SK-N-DZ (cell line): ENCODE data around the gene UBL7.
"Not testable (repeated sequence)": the region's sequence is repeated elsewhere in the genome, so short reads cannot be mapped to it uniquely, and the experiment has no call there.

Experiments
- DNase-seq: peaks from one replicate; pipeline ENCODE4 v3.0.0-alpha.2; 2015; ENCODE audit warnings: low spot score

Gene UBL7

GRCh38 chr15:74463634-74464033, 2.7 kb upstream of the UBL7 start:
- DNase-seq = no peak

GRCh38 chr15:74461847-74462511, 1.0 kb upstream of the UBL7 start:
- no peak for DNase-seq

- DNase-seq = no peak
Measured at GRCh38 chr15:74460298-74460697, 662 bp downstream of the UBL7 start.

- not testable (repeated sequence) for DNase-seq
Measured at GRCh38 chr15:74459798-74460197, 1.2 kb downstream of the UBL7 start.

- DNase-seq = no peak
Measured at GRCh38 chr15:74458473-74458872, 2.5 kb downstream of the UBL7 start.

DNA sequence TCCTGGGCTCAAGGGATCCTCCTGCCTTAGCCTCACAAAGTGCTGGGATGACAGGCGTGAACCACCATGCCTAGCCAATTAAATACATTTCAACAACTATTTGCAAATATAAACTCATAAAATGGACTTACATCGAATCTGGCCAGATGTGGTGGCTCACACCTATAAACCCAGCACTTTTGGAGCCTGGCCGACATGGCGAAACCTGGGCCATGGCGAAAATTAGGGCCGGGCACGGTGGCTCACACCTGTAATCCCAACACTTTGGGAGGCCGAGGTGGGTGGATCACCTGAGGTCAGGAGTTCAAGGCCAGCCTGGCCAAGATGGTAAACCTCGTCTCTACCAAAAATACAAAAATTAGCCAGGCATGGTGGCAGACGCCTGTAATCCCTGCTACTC, 3.9 kb downstream of the UBL7 start:
- not testable (repeated sequence) for DNase-seq

DNA sequence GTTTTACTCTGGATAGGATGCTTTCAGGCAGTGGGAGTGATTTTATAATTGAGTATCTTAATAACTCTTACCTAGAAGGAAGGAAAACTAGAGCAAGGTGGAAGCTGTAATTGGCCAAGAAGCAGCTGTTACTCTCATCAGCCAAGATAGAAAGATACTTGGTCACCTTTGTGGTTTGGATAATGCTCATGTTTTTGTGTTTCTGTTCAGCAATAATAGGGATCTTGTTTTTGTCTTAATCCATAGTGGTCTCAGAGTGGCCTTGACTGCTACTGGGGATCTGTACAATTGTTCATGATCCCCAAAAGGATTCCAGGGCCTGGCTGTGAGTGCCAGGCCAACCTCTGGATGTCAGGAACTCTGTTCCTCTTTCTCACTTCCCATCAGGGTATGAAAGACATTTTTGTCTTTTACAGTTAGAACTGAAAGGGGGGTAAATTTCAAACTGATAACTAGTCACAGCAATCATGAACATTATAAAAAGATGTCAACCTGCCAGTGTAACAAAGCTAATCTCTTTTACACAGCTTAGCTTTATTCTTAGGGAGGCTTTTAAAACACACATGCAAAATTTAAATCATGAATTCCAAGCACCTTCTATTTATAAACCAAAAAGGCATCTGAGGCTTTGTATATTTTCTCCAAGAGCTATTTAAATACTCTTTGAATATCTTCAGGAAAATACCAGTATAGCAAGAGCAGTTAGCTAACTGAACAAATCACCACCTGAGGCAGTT, 6.0 kb downstream of the UBL7 start:
- no peak for DNase-seq

- DNase-seq = no peak
Measured at GRCh38 chr15:74453925-74454763, 6.8 kb downstream of the UBL7 start.

DNA sequence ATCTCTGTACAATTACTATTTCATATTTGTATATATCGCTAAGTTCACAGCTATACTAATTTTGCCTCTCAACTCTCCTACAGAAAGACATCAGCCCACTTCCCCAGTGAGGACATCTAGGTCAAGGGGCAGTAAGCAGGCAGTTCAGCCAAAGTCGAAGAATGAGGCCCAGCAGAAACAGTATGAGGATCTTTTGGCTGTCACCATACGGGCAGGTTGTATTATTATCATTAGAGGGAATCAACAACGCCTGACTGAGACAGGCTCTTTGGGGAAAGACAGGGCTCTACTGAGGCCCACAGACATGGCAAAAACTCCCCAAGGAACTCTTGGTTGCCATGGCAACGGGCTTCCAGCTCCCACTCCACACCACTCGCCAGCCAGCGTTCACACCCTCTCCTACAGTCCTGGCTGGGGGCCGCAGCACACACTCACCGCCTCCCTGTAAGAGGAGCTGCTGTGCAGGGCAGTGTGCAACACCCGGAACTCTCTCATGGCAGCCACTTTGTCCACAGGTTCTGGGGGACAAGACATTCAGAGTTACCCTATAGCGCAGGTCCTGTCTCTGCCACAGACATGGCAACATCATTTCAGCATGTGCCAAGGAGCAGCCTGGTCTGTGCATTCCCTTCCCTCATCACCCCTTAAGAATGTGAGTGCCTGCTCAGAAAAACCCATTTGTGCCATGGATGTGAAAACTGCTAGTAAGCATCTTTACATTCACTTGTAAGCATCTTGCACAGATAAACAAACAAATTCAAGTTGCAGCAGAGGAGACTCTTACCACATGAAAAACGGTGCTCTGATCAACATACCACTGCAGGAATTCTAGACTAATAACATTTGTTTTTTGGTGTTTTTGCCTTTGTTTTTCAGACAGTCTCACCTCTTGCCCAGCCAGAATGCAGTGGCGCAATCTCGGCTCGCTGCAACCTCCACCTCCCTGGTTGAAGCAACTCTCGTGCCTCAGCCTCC, 8.8 kb downstream of the UBL7 start:
- no peak for DNase-seq

DNA sequence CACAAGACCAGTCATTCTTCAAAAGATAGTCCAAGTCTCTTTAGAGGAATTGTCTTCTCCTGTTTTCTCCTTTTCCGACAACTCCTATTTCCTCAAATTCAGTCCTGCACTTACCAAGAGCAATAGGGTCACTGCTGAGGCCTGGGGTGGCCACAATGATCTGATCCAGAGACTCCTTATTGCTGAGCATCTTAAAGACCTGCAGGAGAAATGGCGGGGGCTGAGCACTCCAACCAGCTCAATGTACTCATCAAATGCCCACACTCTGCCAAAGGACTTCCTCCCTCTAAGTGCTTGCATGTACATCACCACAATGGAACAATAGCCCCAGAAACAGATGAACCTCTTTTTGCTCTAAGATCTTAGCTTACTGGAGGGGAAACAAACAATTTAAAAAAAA, 9.6 kb downstream of the UBL7 start:
- no peak for DNase-seq

- no peak for DNase-seq
Measured at GRCh38 chr15:74449643-74450205, 11.2 kb downstream of the UBL7 start.

GRCh38 chr15:74449095-74449494, 11.9 kb downstream of the UBL7 start:
- DNase-seq = no peak

DNA sequence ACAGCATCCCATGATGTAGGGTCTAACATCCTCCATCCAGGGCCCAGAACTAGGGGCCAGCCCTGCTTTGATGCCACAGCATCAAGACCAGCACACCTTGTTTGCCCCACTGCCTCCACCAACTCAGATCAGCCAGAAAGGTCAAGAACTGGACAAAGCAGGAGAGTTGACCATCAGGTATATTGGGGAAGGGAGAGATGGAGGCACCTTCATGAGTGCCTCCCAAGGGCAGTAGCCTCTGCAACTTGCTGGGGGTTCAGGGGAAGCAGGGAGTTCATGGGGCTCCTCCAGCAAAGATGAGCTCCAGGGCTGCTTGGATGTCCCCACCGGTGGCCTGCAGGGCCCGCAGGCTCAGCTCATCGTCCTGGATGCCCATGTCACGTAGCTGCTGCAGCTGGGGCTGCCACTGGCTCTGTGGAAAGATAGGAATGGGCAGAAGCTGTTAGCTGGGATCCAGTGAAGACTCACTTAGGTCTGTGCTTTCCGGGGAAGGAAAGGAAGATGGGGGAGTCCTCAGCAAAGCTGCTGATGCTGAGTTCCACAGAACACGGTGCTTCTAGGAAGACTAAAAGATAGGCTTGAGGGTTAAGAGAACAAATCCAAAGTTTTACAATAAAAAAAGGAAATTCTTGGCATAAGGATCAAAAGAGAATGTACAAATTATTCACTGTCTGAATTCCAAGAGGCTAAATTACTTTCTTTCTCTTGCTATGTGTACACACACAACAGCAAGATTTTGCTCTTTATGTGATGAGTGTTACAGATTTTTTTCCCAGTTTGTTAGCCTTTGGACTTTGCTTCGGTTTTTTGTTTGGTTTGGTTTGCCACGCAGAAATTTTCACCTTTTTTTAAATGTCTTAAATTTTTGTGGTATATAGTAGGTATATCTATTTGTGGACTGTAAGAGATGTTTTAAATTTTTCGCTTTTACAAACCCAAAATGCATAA, 14.9 kb downstream of the UBL7 start:
- DNase-seq = no peak

GRCh38 chr15:74444106-74445062, 16.6 kb downstream of the UBL7 start:
- no peak for DNase-seq

DNA sequence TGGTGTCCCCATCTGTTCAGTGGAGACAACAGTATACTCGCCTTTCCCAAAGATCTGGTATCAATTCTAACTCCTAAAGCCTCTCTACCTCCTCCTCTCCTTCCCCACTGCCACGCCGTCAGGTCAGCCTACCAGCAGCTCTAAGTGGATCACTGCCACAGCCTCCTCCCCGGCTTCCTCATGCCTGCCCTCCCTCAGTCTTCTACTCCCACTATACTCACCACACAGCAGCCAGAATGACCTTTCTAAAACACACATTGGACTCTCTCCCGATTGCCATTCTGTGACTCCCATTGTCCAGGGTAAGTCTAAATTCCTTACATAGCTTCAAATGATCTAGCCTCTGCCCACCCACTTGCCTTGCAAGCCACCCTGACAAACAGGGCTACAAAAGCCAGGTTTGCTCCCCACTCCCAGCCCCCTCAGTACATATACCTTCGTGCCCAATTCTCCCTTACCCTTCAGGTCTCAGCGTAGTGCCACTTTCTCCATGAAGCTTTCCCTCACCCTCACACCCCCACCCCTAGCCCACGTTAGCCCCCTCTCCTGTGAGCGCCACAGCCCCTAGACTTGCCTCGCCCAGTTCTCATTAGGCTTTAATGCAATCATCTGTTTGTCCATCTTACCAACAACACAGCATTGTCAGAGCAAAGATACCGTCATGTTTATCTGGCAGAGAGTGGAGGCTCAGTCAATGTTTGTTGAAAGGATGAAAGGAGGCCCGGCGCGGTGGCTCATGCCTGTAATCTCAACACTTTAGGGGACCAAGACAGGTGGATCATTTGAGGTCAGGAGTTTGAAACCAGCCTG, 17.7 kb downstream of the UBL7 start:
- no peak for DNase-seq

GRCh38 chr15:74442604-74443003, 18.4 kb downstream of the UBL7 start:
- peak; percentile 38 for DNase-seq

DNA sequence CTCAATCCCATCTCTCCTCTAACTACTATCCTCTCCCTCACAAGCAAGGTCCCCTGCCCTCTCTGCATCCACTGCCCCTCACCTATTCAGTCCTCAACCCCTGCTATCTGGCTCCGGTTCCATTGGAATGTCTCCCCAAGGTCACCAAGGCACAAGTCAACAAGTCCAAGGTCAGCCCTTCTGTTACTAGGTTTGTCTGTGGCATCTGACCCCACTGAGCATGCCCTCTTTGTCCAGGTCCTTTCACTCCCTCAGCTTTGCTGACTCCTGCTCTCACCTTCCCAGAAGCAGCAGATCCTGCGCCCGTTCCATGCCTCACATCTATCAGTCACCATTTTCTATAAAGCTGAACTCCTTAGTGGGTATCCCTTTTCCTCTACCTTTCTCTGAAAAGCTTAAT, 18.9 kb downstream of the UBL7 start:
- DNase-seq = no peak
